Measurements from ENCODE around the gene PKHD1. TPM values are rescaled to one million over a fixed set of nuclear protein-coding genes. Genes with fewer than 3 reads are reported as not detected.

PKHD1 gene
- total and polyA plus RNA-seq, 2 experiments from 2014 or later: 0.47 to 3.3 TPM

- H3K27ac ChIP-seq: no peak overlapping the region
- H3K4me2 ChIP-seq: no peak overlapping the region
- no peaks in the 10 kb centered on the region for H3K9me2 ChIP-seq (replicated peaks; ENCODE audit: insufficient read depth)
Observed at GRCh38 chr6:51818520-51819022, 268.8 kb downstream of the PKHD1 start.

GRCh38 chr6:51817832-51818231, 269.6 kb downstream of the PKHD1 start:
- DNase-seq (ENCODE audit: low spot score): no peak
- H3K4me2 ChIP-seq: no peak overlapping the region
- H3K27me3 ChIP-seq: no peaks in the 10 kb centered on the region
- H3K79me2 ChIP-seq: no peaks in the 10 kb centered on the region
- no peaks in the 10 kb centered on the region for H4K20me1 ChIP-seq (ENCODE audit: insufficient read depth, poor library complexity, severe bottlenecking)
- H3K9me3 ChIP-seq (ENCODE audit: low read depth): no peaks in the 10 kb centered on the region
- no peak overlapping the region for H3K4me3 ChIP-seq
- no peaks in the 10 kb centered on the region for H3K4me1 ChIP-seq (ENCODE audit: insufficient read depth)
- no peaks in the 10 kb centered on the region for H3K36me3 ChIP-seq (replicated peaks; ENCODE audit: insufficient read depth, low read depth)
- WGBS (ENCODE audit: low lambda C conversion rate, missing lambda C conversion rate): 54% methylated on average over 7 of the region's 7 CpGs
- H3K27ac ChIP-seq: no peak overlapping the region
- TF ChIP-seq CTCF (IDR thresholded peaks at IDR 0.05; ENCODE audit: poor library complexity) (no peak), EZH2 (IDR thresholded peaks at IDR 0.05; ENCODE audit: borderline replicate concordance) (no peak), EZH2phosphoT487 (IDR thresholded peaks at IDR 0.05; ENCODE audit: low read depth, severe bottlenecking, unreplicated experiment) (no peak)
- no peaks in the 10 kb centered on the region for H3K9me2 ChIP-seq (replicated peaks; ENCODE audit: insufficient read depth)
- no peak overlapping the region for H2AFZ ChIP-seq

More at GRCh38 chr6:51818520-51819022, 268.8 kb downstream of the PKHD1 start:
- H2AFZ ChIP-seq: no peak overlapping the region
- no peaks in the 10 kb centered on the region for H3K4me1 ChIP-seq (ENCODE audit: insufficient read depth)
- WGBS (ENCODE audit: low lambda C conversion rate, missing lambda C conversion rate): 62% methylated on average over 6 of the region's 6 CpGs
- H3K9me3 ChIP-seq (ENCODE audit: low read depth): no peaks in the 10 kb centered on the region
- DNase-seq (ENCODE audit: low spot score): no peak
- no peaks in the 10 kb centered on the region for H4K20me1 ChIP-seq (ENCODE audit: insufficient read depth, poor library complexity, severe bottlenecking)
- no peak for TF ChIP-seq CTCF (IDR thresholded peaks at IDR 0.05; ENCODE audit: poor library complexity)
- no peak for TF ChIP-seq EZH2phosphoT487 (IDR thresholded peaks at IDR 0.05; ENCODE audit: low read depth, severe bottlenecking, unreplicated experiment)
- no peak for TF ChIP-seq EZH2 (IDR thresholded peaks at IDR 0.05; ENCODE audit: borderline replicate concordance)
- no peaks in the 10 kb centered on the region for H3K79me2 ChIP-seq
- no peak overlapping the region for H3K4me3 ChIP-seq
- H3K36me3 ChIP-seq (replicated peaks; ENCODE audit: insufficient read depth, low read depth): no peaks in the 10 kb centered on the region
- H3K27me3 ChIP-seq: no peaks in the 10 kb centered on the region

- WGBS (ENCODE audit: low lambda C conversion rate, missing lambda C conversion rate): 38% methylated on average over 1 of the region's 1 CpG
Observed at GRCh38 chr6:51814418-51814817, 273.0 kb downstream of the PKHD1 start.

More at GRCh38 chr6:51814418-51814817, 273.0 kb downstream of the PKHD1 start:
- H3K79me2 ChIP-seq: no peaks in the 10 kb centered on the region
- H3K27me3 ChIP-seq: no peaks in the 10 kb centered on the region
- H3K4me3 ChIP-seq: no peak overlapping the region
- TF ChIP-seq EZH2 (IDR thresholded peaks at IDR 0.05; ENCODE audit: borderline replicate concordance) (no peak), EZH2phosphoT487 (IDR thresholded peaks at IDR 0.05; ENCODE audit: low read depth, severe bottlenecking, unreplicated experiment) (no peak), CTCF (IDR thresholded peaks at IDR 0.05; ENCODE audit: poor library complexity) (no peak)
- no peak overlapping the region for H3K4me2 ChIP-seq
- peak; percentile 5 for DNase-seq (ENCODE audit: low spot score)
- no peaks in the 10 kb centered on the region for H3K9me2 ChIP-seq (replicated peaks; ENCODE audit: insufficient read depth)
- H4K20me1 ChIP-seq (ENCODE audit: insufficient read depth, poor library complexity, severe bottlenecking): no peaks in the 10 kb centered on the region
- no peak overlapping the region for H3K27ac ChIP-seq
- no peaks in the 10 kb centered on the region for H3K36me3 ChIP-seq (replicated peaks; ENCODE audit: insufficient read depth, low read depth)
- H2AFZ ChIP-seq: no peak overlapping the region
- H3K9me3 ChIP-seq (ENCODE audit: low read depth): no peaks in the 10 kb centered on the region
- no peaks in the 10 kb centered on the region for H3K4me1 ChIP-seq (ENCODE audit: insufficient read depth)

All from hepatocyte (in vitro differentiated cells).